GM19395 (cell line): ENCODE measurements around the gene HPN.
"Not testable (repeated sequence)": the region's sequence is repeated elsewhere in the genome, so short reads cannot be mapped to it uniquely, and the experiment has no call there.

Experiments used
- ATAC-seq: cut with Tn5 transposase; IDR thresholded peaks from one replicate; pipeline ENCODE4 v1.9.1; 2021; ENCODE audit warnings: mild to moderate bottlenecking, moderate library complexity; ENCODE audit not compliant: unreplicated experiment

HPN gene

DNA sequence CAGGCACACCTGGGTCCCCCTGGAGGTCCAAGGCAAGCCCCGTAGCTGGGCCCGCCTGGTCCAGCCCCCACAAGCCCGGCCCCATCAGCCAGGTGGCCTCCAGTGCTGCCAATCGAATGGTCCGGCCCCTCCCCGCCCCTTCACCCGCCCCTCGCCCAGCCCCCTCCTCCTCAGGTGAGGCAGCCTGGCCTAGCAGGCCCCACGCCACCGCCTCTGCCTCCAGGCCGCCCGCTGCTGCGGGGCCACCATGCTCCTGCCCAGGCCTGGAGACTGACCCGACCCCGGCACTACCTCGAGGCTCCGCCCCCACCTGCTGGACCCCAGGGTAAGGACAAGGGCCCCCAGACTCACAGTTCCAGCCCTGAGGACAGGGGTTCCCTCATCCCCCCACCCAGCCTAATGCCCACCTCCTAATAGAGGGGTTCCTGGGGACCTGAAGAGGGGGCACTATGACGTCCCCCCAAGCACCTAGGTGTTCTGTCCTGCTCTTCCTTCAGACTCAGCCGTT lies at the start of gene HPN:
HPN (plus strand) TSS at position 174 of the 508 bp plus-strand sequence. CDS start 786 bp downstream, outside the sequence.
- ATAC-seq: no peak

DNA sequence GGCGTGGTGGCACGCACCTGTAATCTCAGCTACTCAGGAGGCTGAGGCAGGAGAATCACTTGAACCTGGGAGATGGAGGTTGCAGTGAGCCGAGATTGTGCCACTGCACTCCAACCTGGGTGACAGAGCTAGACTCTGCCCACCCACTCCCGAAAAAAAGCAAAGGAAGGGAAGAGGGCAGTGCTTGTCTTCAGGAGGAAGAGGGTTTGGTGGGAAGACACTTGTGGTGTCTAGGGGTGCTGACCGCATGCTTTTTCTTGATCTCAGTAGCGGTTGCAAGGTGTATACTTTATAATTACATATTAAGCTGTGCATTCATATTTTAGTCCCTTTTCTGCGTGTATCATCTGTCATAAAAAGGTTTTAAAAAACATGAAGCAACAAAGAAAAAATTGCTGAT lies 48.9 kb upstream of the HPN start:
- not testable (repeated sequence) for ATAC-seq

DNA sequence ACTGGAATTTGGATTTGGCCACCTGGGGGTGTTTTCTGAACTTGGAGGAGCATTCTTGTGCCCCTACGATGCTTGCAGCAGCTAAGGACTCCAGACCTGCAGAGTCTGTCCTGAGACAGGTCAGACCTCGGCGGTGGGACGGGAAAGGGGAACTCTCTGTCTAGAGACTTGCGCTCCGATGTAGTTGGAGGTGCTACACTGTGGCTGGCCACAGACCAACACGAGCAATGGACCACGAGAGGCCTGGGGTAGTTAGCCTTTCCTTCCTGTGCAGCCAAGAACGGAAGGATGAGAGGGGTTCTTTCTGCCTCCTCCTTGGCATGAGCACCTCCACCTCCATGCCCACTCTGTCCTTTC lies 47.3 kb upstream of the HPN start:
- ATAC-seq: no peak

DNA sequence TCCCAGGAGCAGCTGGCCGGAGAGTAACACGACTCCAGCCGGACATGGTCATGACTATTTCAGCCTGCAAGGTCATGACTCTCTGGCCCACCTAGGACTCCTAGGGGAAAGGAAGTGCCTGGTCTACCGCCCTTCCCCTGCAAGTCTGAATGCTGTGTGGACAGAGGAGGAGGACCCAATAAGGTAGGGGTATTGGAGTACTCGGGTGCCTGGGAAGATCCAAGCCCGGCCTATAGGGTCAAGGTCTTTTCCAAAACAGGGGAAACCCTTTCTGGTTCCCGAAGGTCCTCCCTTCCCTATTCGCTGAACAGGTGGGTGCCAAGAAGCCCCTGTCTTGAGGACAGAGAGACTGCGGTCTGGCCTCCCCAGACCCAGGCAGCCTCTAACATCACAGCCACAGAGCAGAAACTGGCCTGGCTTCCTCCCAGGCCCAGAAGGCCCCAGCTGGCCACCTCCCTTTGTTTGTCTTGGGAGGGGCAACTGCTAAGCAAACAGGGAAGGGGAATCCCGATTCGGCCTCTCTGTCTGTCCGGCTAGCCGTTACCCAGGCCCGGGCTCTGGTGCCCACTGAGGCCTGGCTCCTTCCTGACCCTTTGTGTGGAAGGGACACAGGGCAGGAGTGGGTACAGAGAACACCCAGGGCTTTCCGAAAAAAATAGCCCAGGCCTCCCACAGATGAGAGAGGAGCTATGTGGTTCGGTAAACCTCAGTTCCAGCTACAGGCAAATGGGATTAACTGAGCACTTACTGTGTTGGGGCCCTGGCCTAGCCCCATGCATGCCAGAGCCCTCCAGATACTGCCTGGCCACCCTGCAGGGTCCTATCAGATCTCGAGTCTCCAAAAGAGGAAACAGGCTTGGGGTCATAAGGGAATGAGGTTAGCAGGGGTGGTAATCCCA lies 46.6 kb upstream of the HPN start:
- no peak for ATAC-seq

DNA sequence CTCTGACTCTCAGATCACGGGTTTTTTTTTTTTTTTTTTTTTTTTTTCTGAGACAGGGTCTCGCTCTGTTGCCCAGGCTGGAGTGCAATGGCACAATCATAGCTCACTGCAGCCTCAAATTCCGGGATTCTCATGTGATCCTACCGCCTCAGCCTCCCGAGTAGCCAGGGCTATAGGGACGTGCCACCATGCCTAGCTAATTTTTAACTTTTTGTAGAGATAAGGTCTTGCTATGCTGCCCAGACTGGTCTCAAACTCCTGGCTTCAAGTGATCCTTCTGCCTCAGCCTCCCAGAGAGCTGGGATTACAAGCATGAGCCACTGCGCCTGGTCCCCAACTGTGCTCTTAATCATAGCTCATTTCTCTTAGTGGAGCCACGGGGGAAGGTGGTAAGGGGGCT lies 46.0 kb upstream of the HPN start:
- no peak for ATAC-seq

DNA sequence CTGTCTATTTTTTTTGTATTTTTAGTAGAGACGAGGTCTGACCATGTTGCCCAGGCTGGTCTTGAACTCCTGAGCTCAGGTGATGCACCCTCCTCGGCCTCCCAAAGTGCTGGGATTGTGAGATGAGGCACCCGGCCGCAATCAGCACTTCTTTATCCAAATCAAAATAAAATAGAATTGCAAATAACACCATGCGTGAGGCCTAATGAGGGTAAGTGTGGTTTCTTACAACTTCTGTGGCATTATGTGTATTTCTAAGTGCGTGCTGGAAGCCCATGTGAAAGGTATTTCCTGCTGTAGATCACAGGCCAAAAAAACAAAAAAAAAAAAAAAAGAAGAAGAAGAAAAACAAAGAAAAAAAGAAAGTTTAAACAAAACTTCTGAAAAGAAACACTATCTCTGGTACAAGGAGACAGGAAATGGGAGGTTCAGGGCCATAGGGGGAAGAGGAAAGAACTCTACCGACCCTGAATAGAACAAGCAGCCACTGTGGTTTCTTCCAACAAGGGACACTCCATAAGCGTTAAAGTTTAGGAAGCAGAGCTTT lies 44.4 kb upstream of the HPN start:
- ATAC-seq: no peak

DNA sequence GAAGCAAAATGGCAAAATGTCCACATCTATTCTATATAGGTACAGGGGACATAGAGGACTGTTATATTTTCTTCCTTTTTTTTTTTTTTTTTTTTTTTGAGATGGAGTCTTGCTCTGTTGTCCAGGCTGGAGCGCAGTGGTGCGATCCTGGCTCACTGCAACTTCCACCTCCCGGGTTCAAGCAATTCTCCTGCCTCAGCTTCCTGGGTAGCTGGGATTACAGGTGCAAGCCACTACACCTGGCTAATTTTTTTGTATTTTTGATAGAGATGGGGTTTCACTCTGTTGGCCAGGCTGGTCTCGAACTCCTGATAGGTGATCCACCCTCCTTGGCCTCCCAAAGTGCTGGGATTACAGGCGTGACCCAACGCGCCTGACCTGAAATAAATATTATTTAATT lies 43.3 kb upstream of the HPN start:
- not testable (repeated sequence) for ATAC-seq

DNA sequence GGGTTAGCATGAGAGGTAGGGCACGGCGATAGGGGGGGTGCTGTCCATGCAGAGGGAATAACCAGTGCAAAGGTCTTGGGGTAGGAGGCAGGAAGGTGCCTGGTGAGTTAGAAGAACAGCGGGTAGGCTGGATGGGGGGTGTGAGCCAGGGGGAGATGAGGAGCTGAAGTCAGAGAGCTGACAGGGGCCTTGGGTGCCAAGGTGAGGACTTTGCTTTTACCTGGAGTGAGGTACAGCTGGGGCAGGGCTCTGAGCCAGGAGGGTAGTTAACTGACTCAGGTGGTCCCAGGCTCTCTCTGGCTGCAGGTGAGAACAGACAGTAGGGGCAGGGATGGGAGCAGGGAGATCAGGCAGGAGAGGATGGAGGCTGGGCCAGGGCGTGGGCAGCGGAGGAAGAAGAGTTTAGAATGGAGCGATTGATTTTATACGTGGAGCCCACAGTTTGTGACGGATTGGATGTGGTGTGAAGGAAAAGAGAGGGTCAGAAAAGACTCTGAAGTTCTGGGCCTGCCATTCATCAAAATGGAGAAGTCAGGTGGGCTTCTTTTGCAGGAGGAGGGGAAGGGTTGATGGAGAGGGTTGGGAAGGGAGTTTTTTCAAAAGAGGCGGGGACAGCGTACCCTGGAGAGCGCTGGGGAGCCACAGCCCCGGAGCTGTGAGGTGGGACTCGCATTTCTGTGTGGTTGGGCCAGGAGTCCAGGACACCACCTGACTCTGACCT lies 42.6 kb upstream of the HPN start:
- ATAC-seq: no peak

DNA sequence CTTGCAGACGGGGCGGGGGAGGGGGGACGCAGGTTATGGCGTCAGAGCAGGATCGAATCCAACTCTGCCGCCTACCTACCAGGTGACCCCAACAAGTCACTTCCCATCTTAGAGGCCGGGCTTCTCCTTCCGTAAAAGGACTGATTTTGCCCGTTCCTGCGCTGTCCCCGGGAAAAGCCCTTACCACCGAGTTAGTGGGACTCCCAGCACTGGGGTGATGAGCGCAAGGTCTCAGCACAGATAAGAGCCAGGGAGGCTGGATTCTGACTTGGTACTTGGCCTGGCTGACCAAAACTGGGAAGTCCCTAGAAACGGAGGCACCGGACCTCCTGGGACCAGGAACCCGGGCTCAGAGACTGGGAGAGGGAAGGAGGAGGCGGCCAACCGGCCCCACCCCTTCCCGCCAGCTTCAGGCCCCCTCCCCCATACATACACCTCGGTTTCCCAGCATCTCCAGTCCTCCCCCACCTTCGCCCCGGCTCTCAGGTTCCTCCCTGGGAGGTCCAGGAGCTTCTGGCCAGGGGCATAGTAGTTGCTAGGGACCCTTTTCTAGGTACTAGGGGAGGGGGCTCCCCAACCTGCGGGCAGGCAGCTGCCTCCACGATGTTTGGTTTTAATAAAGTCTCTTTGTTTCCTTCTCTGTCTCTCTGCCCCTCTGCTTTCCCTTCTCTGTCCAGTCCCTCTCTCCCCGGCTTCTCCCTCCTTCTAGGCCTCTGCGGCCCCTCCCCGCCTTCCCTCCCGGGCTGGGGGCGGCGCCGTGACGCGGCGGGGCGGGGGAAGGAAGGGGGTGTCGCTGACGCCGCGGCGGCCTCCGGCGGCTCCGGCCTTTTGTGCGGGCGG lies 41.8 kb upstream of the HPN start, which contains the start of gene GRAMD1A:
GRAMD1A (plus strand) TSS at position 826 of the 840 bp plus-strand sequence. CDS start 156 bp downstream, outside the sequence.
- ATAC-seq: peak; percentile 53

DNA sequence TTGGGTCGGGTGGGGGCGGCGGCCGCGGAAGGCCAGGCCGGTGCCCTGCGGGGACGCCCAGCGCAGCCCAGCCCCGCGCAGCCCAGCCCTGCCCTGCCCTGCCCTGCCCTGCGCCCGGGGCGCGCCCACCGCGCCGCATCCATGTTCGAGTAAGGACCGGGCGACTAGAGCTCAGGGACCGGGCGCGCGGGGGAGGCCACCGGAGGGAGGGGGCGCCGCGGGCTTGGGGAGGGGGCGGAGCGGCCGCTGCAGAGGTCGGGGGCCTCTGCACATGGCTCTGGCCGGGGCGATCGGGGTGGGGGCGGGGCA lies 41.2 kb upstream of the HPN start:
- ATAC-seq: no peak

DNA sequence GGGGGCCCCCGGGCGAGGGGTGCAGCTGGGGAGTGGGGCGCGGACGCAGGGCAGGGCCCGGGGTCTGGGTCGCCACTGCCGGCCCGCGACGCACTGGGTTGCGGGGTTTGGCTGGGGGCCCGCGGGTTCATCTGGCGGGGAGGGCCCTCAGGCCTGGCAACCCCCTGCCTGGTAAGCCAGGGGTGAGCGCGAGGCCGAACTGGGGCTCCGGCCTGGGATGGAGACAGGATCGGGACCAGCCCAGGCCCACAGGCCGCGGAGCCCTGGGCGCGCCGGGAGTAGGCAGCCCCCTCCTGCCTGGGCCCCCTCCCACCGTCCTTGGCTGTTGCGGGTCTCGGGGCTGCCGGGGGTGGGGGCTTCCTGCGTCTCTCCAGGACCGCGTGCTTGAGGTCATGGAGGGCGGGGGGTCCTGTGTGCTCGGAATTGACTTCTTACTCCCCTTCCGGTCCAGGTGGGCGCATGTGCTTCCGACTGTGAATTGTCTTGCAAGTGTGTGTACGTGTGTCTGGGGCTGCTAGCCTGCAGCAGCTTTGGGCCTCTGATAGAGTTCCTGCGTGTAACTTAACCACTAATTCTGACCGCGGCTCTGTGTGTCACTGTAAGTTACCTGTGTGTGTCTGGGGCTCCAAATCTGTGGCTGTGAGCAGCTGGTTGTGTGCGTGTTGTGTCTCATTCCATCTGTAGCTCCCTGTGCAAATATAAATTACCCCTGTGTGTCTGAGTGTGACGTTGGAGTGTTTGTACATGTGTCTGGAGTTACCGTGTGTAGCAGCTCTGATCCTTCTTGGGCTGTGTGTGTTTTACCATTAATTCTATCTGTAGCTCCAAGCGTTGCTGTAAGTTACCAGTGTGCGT lies 40.6 kb upstream of the HPN start:
- ATAC-seq: no peak

DNA sequence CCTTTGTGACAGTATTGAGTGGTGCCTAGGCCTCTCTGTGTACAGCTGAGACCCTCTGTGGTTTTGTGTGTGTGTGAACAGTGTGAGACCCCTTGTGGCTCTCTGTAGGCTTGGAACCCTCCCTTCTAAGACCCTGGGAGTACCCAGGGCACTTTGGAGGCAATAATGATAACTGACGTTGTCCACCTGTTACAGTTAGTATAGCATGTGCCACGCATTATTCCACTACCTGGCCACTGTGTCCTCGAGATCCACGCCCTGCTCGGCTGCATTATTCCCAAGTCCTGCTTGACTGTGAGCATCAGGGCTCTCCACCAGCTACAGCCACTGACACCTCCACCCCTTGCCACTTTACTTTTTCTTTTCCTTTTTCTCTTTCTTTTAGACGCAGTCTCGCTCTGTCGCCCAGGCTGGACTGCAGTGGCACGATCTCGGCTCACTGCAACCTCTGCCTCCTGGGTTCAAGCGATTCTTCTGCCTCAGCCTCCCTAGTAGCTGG lies 39.4 kb upstream of the HPN start:
- no peak for ATAC-seq

DNA sequence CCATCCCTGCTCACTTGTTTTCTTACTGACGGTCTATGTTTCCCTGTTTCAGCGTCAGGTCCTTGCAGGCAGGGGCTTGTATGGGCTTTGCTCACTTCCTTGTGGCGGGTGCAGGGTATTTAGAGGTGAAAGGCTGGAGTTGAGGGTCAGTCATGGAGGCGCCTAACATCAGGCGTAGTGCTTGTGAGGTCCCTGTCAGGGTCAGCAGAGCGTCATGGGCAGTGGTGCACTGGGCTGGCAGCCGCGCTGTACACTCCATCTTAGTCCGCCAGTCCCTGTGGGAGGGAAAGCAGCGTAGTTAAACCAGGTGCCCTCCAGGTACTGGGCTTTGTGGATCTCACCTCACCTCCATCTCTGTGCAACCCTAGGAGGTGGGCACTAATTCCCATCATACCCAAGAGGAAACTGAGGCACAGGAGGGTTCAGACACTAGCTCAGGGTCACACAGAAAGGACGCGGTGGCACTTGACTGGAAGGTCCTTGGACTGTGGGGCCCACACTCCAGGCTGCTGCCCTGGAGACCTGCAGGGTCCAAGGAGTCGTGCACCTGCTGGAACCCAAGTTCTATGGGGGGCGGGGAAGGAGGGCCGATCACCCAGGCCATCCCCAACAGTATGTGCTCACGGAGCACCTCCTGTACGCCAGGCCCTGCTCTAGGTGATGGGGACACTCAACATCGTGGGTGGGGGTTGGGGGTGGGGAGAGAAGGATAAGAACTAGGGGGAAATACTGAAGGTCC lies 36.8 kb upstream of the HPN start:
- no peak for ATAC-seq

DNA sequence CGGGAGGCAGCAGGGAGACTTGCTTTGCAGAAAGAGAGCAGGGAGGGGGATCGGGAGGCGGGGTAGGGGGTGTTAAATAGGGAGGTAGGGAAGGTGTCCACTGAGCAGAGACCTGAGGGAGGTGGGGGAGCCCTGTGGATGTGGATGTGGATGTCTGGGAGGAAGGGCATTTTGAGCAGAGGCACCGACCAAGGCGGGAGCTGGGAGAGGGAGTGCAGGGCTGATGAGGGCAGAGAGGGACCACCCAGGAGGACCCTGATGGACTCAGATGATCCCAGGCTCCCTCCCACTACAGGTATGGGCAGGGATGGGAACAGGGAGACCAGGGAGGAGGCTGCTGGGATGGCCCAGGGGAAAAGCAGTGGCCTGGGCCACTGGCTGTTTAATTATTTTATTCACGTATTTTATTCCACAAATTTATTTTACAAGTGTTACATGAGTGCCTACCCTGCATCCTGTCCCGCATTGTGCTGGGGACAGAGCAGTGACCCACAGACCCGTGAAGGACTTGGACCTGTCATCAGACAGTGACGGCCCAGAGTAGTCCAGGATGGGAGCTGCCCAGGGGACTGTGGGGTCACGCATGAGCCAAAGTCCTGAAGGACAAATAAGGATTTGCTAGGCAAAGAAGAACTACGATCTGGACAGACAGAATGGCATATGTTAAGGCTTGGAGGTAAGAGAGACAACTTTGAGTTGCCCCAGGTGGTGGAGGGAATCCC lies 36.1 kb upstream of the HPN start:
- no peak for ATAC-seq

DNA sequence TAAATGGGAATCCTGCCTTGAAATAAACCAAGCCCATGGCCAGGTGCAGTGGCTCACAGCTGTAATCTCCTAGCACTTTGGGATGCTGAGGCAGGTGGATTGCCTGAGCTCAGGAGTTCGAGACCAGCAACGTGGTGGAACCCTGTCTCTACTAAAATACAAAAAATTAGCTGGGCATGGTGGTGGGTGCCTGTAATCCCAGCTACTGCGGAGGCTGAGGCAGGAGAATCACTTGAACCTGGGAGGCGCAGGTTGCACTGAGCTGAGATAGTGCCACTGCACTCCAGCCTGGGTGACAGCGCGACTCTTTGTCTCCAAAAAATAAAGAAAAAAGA lies 35.5 kb upstream of the HPN start:
- ATAC-seq: not testable (repeated sequence)

DNA sequence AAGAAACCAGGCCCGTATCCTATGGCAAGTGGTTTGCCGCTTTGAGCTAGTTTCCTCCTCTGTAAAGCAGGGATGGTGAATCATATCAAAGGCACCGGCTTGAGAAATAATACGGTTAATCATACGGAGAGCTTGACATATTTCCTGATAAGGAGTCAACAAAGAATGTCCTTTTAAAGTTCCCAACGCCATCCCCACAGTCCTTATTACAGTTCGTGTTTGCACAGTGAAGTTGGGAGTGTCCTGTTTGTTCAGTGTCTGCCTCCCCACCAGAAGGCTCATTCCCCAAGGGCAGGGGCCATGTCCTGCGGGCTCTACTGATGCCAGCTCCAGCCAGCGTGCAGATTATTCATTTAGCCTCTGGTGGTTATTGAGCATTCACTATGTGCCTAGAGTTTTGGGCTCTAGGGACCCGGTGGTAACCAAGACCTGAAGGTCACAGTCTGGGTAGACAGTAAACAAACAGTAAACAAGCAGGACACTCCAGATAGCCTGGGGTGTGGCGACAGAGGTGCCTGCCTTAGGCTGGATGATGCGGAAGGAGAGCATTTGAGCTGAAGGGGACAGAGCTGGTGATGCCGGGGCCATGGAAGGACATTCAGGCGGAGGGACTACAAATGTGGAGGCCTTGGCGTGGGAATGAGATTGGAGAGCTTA lies 35.1 kb upstream of the HPN start:
- no peak for ATAC-seq

DNA sequence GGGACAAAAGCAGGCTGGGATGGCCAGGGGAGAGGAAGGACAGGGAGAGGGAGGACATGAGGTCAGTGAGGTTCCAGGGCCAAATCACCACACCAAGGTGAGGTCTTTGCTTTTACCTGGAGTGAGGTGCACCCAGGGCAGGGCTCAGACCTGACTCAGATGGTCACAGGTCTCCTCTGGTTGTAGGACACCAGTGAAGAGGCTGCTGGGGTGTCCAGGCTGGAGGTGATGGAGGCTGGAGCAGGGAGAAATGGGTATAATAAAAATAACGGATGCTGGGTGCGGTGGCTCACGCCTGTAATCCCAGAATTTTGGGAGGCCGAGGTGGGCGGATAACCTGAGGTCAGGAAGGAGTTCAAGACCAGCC lies 34.5 kb upstream of the HPN start:
- no peak for ATAC-seq

DNA sequence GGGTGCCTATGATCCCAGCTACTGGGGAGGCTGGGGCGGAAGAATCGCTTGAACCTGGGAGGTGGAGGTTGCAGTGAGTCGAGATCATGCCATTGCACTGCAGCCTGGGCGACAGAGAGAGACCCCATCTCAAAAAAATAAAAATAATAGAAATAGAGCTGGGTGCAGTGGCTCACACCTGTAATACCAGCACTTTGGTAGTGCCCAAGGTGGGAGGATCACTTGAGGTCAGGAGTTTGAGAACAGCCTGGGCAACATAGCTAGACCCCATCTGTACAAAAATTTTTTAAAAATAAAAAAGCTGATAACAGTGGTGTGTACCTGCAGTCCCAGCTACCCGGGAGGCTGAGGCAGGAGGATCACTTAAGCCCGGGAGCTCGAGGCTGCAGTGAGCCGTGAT lies 34.1 kb upstream of the HPN start:
- not testable (repeated sequence) for ATAC-seq
